ENCODE measurements around the gene AFF3.
"Not testable (repeated sequence)": the region's sequence is repeated elsewhere in the genome, so short reads cannot be mapped to it uniquely, and the experiment has no call there.

AFF3 gene

DNA sequence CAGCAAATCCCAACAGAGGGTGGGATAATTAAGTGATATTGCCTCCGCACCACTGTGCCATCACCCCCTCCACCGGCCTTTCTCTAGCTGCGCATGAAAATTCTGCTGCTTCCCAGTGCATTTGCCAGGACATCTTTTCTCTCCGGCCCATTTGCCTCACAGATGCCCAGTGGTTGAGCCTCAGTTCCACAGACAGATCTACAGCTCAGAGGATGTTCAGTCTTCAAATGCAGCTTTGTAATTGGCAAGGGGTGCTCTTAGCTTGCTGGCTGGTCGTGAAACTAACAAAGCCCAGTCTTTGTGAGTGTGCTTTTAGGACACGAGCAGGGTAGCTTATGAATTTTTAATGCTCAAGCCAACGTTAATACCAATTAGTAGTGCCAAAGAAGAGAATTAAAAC lies 399.2 kb downstream of the AFF3 start:
- H3K4me3 ChIP-seq (ENCODE audit: low read depth, low read length) = no peak overlapping the region
- TF ChIP-seq, protein P1, sequence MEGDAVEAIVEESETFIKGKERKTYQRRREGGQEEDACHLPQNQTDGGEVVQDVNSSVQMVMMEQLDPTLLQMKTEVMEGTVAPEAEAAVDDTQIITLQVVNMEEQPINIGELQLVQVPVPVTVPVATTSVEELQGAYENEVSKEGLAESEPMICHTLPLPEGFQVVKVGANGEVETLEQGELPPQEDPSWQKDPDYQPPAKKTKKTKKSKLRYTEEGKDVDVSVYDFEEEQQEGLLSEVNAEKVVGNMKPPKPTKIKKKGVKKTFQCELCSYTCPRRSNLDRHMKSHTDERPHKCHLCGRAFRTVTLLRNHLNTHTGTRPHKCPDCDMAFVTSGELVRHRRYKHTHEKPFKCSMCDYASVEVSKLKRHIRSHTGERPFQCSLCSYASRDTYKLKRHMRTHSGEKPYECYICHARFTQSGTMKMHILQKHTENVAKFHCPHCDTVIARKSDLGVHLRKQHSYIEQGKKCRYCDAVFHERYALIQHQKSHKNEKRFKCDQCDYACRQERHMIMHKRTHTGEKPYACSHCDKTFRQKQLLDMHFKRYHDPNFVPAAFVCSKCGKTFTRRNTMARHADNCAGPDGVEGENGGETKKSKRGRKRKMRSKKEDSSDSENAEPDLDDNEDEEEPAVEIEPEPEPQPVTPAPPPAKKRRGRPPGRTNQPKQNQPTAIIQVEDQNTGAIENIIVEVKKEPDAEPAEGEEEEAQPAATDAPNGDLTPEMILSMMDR (IDR thresholded peaks at IDR 0.05; ENCODE audit: borderline replicate concordance, insufficient read depth, low read depth, low read length) = no peak

DNA sequence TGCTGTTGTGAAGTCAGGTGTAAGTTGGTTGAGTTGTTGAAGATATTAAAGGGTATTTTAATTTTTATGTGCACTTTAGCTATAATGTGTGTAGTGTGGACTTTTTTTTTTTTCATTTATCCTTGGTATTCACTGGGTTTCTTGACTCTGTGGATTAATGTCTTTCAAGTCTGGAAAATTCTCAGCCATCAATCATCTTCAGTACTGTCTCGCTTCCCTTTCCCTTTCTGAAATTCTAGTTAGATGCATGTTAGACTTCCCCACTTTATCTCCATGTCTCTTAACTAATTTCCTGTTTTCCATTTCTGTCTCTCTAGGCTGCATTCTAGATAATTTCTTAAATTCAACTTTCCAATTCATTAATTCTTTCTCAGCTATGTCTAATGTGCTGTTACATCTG lies 404.9 kb downstream of the AFF3 start:
- no peak overlapping the region for H3K4me3 ChIP-seq (ENCODE audit: low read depth, low read length)
- TF ChIP-seq, protein P1 (IDR thresholded peaks at IDR 0.05; ENCODE audit: borderline replicate concordance, insufficient read depth, low read depth, low read length) = no peak

- H3K4me3 ChIP-seq (ENCODE audit: low read depth, low read length) = no peak overlapping the region
- TF ChIP-seq, protein P1 (IDR thresholded peaks at IDR 0.05; ENCODE audit: borderline replicate concordance, insufficient read depth, low read depth, low read length) = no peak
Measured at GRCh38 chr2:99735753-99736152, 406.6 kb downstream of the AFF3 start.

- not testable (repeated sequence) for H3K4me3 ChIP-seq (ENCODE audit: low read depth, low read length)
Measured at GRCh38 chr2:99735314-99735713, 407.1 kb downstream of the AFF3 start.

DNA sequence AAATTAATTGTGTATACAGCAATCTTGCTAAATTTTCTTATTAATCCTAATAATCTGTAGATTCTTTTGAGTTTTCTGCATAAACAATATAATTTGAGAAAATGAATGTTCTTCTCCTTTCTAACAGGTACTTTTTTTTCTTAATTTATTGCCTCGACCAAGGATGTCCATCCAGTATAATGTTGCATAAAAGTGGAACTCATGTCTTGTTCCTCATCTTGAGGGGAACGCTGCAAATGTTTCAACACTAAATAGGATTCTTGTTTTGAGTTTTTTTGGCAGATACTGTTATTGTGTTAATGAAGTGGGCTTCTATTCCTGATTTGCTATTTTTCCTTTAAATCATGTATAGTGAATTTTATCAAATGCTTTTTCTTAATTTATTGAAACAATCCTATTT lies 408.2 kb downstream of the AFF3 start:
- H3K4me3 ChIP-seq (ENCODE audit: low read depth, low read length) = no peak overlapping the region
- TF ChIP-seq, protein P1 (IDR thresholded peaks at IDR 0.05; ENCODE audit: borderline replicate concordance, insufficient read depth, low read depth, low read length) = no peak

GRCh38 chr2:99729104-99730025 lies 413.0 kb downstream of the AFF3 start:
- TF ChIP-seq, protein P1 (IDR thresholded peaks at IDR 0.05; ENCODE audit: borderline replicate concordance, insufficient read depth, low read depth, low read length) = no peak
- no peak overlapping the region for H3K4me3 ChIP-seq (ENCODE audit: low read depth, low read length)

DNA sequence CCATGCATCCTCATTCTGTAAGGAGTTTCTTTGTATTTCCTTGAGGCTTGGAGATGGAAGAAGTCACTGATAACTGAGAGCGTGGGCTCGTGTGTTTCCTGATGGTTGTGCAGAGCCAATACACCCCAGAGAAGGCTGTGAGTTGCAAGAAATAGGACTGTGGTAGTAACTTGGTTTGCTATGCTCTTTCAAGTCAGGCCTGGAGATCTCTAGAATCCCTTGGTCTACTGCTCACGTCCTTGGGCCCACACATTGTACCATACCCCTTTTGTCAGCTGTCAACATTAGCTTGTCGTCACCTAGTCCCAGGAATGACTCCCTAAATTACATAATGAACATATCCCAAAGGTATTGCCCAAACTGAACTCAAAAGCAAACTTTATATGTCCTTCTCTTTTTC lies 414.2 kb downstream of the AFF3 start:
- TF ChIP-seq, protein P1 (IDR thresholded peaks at IDR 0.05; ENCODE audit: borderline replicate concordance, insufficient read depth, low read depth, low read length) = no peak
- H3K4me3 ChIP-seq (ENCODE audit: low read depth, low read length) = no peak overlapping the region

Data from GM12875 (cell line).